HCT116 (cell line): ENCODE data around the gene LFNG. TPM values are rescaled to one million over a fixed set of nuclear protein-coding genes. Genes with fewer than 3 reads are reported as not detected.

Experiments used
- ATAC-seq: fragments of 200-7000 bp; cut with Tn5 transposase; 2 replicates; pipeline ENCODE4 v1.9.1; 2020; ENCODE audit warnings: mild to moderate bottlenecking, moderate library complexity
- BruUV-seq: library from RNA; stranded (reverse); fragments of 400-500 nt; replicated peaks from 2 replicates; lab custom pipeline; 2021; lab: Mats Ljungman, UMichigan
- CTCF ChIA-PET: fragments of 300-600 bp; sonication (Branson Sonifier 250); formaldehyde crosslinking; loops from one replicate; lab custom pipeline; 2021; ENCODE audit warnings: antibody characterized with exemption; lab: Charles Lee
- POLR2A ChIA-PET: fragments of 300-600, 350-600 bp; sonication (Branson Sonifier 250); formaldehyde crosslinking; loops from one replicate; lab custom pipeline; 2021; ENCODE audit warnings: antibody characterized with exemption; lab: Charles Lee
- RAD21 ChIA-PET, 2 experiments: fragments of 300-600 bp; sonication (Branson Sonifier 250); formaldehyde crosslinking; loops; one replicate each; lab custom pipeline; 2023; ENCODE audit warnings: low total read pairs in 2 of 2; ENCODE audit not compliant: uncharacterized antibody in 2 of 2, unreplicated experiment in 2 of 2, low non-redundant PET in 1 of 2; lab: Charles Lee
- DNase-seq: peaks from one replicate; pipeline ENCODE4 v3.0.0-alpha.2; 2010; ENCODE audit warnings: low read depth, low spot score
- H2AFZ ChIP-seq: fragments of 200-600 bp; shearing (Covaris generic), sonication (generic); 2 replicates; pipeline ENCODE4 v1.6.1; 2017; ENCODE audit warnings: low read depth, mixed run types, mixed read lengths, antibody characterized with exemption, low read length; ENCODE audit not compliant: poor library complexity, severe bottlenecking
- H3K27ac ChIP-seq: 2 replicates; pipeline ENCODE4 v1.5.1; 2012; ENCODE audit warnings: low read depth, low read length
- H3K27me3 ChIP-seq: fragments of 200-600 bp; sonication (generic); 2 replicates; pipeline ENCODE4 v1.6.1; 2016; ENCODE audit warnings: mixed run types, low read length, mixed read lengths; ENCODE audit not compliant: insufficient read depth
- H3K36me3 ChIP-seq, 2 experiments: fragments of 200-500 bp in 1 of 2; fragments of 200-600 bp in 1 of 2; sonication (Bioruptor generic) in 1 of 2; sonication (generic) in 1 of 2; 2 replicates each; pipeline versions ENCODE4 v1.5.1 to v1.6.1; 2014 to 2016; ENCODE audit warnings: low read length in 2 of 2, inconsistent platforms in 1 of 2, mixed read lengths in 1 of 2, mixed run types in 1 of 2; ENCODE audit not compliant: insufficient read depth in 2 of 2, control insufficient read depth in 1 of 2
- H3K4me1 ChIP-seq, 2 experiments: fragments of 200-600 bp in 1 of 2; sonication (generic) in 1 of 2; 2 replicates each; pipeline versions ENCODE4 v1.5.1 to v1.6.1; 2012 to 2017; ENCODE audit warnings: low read length in 2 of 2, inconsistent platforms in 1 of 2, mild to moderate bottlenecking in 1 of 2, mixed read lengths in 1 of 2, mixed run types in 1 of 2, moderate library complexity in 1 of 2; ENCODE audit not compliant: insufficient read depth in 2 of 2, control insufficient read depth in 1 of 2
- H3K4me2 ChIP-seq: fragments of 200-600 bp; sonication (generic); 2 replicates; pipeline ENCODE4 v1.6.1; 2017; ENCODE audit warnings: mixed run types, low read length, mixed read lengths
- H3K4me3 ChIP-seq, 2 experiments: fragments of 200-600 bp in 1 of 2; sonication (generic) in 1 of 2; replicated peaks in 1 of 2; 2 replicates each; pipeline ENCODE4 v1.5.1; 2011 to 2016; ENCODE audit warnings: low read length in 2 of 2, control low read depth in 1 of 2, low read depth in 1 of 2, mild to moderate bottlenecking in 1 of 2, mixed read lengths in 1 of 2, mixed run types in 1 of 2
- H3K79me2 ChIP-seq: fragments of 200-600 bp; sonication (generic); 2 replicates; pipeline ENCODE4 v1.6.1; 2017; ENCODE audit warnings: mild to moderate bottlenecking, mixed run types, low read length, moderate library complexity, mixed read lengths; ENCODE audit not compliant: insufficient read depth
- H3K9ac ChIP-seq: fragments of 200-600 bp; sonication (generic); 2 replicates; pipeline ENCODE4 v1.6.1; 2016; ENCODE audit warnings: low read length, mixed read lengths
- H3K9me2 ChIP-seq: fragments of 200-600 bp; sonication (generic), shearing (Covaris generic); 2 replicates; pipeline ENCODE4 v1.6.1; 2017; ENCODE audit warnings: mixed run types, mild to moderate bottlenecking, moderate library complexity; ENCODE audit not compliant: insufficient read depth
- H3K9me3 ChIP-seq, 2 experiments: fragments of 200-500 bp in 1 of 2; fragments of 200-600 bp in 1 of 2; sonication (Bioruptor generic) in 1 of 2; sonication (generic) in 1 of 2; 2 replicates each; pipeline ENCODE4 v1.6.1; 2014 to 2017; ENCODE audit warnings: low read length in 2 of 2, mixed read lengths in 2 of 2, inconsistent platforms in 1 of 2, low read depth in 1 of 2, mild to moderate bottlenecking in 1 of 2, mixed run types in 1 of 2, moderate library complexity in 1 of 2; ENCODE audit not compliant: control insufficient read depth in 1 of 2, insufficient read depth in 1 of 2
- H4K20me1 ChIP-seq: fragments of 200-600 bp; sonication (generic), shearing (Covaris generic); 2 replicates; pipeline ENCODE4 v1.6.1; 2017; ENCODE audit warnings: mixed run types, mild to moderate bottlenecking, moderate library complexity; ENCODE audit not compliant: insufficient read depth
- CEBPB ChIP-seq: IDR thresholded peaks from 2 replicates; pipeline ENCODE4 v1.6.1; 2012; ENCODE audit warnings: low read depth
- CTCF ChIP-seq, 3 experiments: fragments of 200-600 bp in 1 of 3; sonication (generic) in 1 of 3; IDR thresholded peaks in 2 of 3; conservative IDR thresholded peaks in 1 of 3; 2 replicates each; pipeline ENCODE4 v1.5.1; 2012 to 2017; ENCODE audit warnings: low read depth in 2 of 3, low read length in 2 of 3, antibody characterized with exemption in 1 of 3, borderline replicate concordance in 1 of 3, control low read depth in 1 of 3, mild to moderate bottlenecking in 1 of 3, mixed read lengths in 1 of 3, mixed run types in 1 of 3, moderate library complexity in 1 of 3; ENCODE audit not compliant: insufficient read depth in 1 of 3
- EGR1 ChIP-seq: IDR thresholded peaks from 2 replicates; pipeline ENCODE4 v1.6.1; 2012; ENCODE audit warnings: low read depth
- ELF1 ChIP-seq: IDR thresholded peaks from 2 replicates; pipeline ENCODE4 v1.6.1; 2012; ENCODE audit warnings: low read depth, borderline replicate concordance
- EZH2 ChIP-seq: fragments of 200-600 bp; sonication (generic); IDR thresholded peaks from 2 replicates; pipeline ENCODE4 v1.6.1; 2017; ENCODE audit warnings: antibody characterized with exemption, mixed run types
- FOSL1 ChIP-seq: IDR thresholded peaks from 2 replicates; pipeline ENCODE4 v1.6.1; 2012; ENCODE audit warnings: low read depth
- POLR2AphosphoS5 ChIP-seq: IDR thresholded peaks from 2 replicates; pipeline ENCODE4 v1.6.1; 2011; ENCODE audit warnings: mild to moderate bottlenecking, low read depth, low read length, moderate library complexity
- RAD21 ChIP-seq: IDR thresholded peaks from 2 replicates; pipeline ENCODE4 v1.6.1; 2012; ENCODE audit warnings: low read depth, mild to moderate bottlenecking
- REST ChIP-seq: IDR thresholded peaks from 2 replicates; pipeline ENCODE4 v1.6.1; 2012; ENCODE audit warnings: low read depth
- SIN3A ChIP-seq: IDR thresholded peaks from 2 replicates; pipeline ENCODE4 v1.6.1; 2012; ENCODE audit warnings: low read depth
- SP1 ChIP-seq: IDR thresholded peaks from 2 replicates; pipeline ENCODE4 v1.6.1; 2012; ENCODE audit warnings: low read depth
- YY1 ChIP-seq: IDR thresholded peaks from 2 replicates; pipeline ENCODE4 v1.6.1; 2011; ENCODE audit warnings: low read length, low read depth, moderate library complexity, mild to moderate bottlenecking; ENCODE audit not compliant: insufficient replicate concordance; ENCODE audit errors: extremely low read depth
- ZNF274 ChIP-seq: fragments of 200-500 bp; sonication (Bioruptor generic); IDR thresholded peaks from 2 replicates; pipeline ENCODE4 v1.6.1; 2014; ENCODE audit warnings: mild to moderate bottlenecking, low read depth, low read length, inconsistent platforms
- intact Hi-C: fragments of 100-400 bp; cut with micrococcal nuclease; formaldehyde crosslinking; loops from 2 replicates; pipeline ENCODE4 v1.10.0; 2022
- total RNA-seq: library from RNA; stranded (reverse); gene quantifications from one replicate; pipeline ENCODE4 v1.2.1, GENCODE V29; 2021; ENCODE audit not compliant: unreplicated experiment
- TF ChIP-seq, protein P1 (sequence below): IDR thresholded peaks from 2 replicates; pipeline ENCODE4 v1.6.1; 2011; ENCODE audit warnings: mild to moderate bottlenecking, low read length, moderate library complexity; ENCODE audit not compliant: insufficient replicate concordance; ENCODE audit errors: extremely low read depth
- TF ChIP-seq, protein P2 (sequence below): IDR thresholded peaks from 2 replicates; pipeline ENCODE4 v1.6.1; 2012

Gene LFNG
- total RNA-seq, 1 experiment from 2014 or later = 14.3 TPM

- Histone ChIP-seq H3K36me3 (peaks cover 11 to 15% of the 10 kb centered on the region in 2 experiments; a peak in 3 of 4 replicates), H3K4me1 (no peaks in the 10 kb centered on the region), H3K9me2 (no peaks in the 10 kb centered on the region), H3K27ac (no peak overlapping the region), H3K9me3 (no peaks in the 10 kb centered on the region), H2AFZ (no peak overlapping the region), H3K27me3 (no peaks in the 10 kb centered on the region), H4K20me1 (no peaks in the 10 kb centered on the region), H3K4me3 (no peak overlapping the region), H3K9ac (no peak overlapping the region), H3K4me2 (no peak overlapping the region), H3K79me2 (no peaks in the 10 kb centered on the region)
- POLR2A ChIA-PET = no interaction called here
- TF ChIP-seq, protein P1, sequence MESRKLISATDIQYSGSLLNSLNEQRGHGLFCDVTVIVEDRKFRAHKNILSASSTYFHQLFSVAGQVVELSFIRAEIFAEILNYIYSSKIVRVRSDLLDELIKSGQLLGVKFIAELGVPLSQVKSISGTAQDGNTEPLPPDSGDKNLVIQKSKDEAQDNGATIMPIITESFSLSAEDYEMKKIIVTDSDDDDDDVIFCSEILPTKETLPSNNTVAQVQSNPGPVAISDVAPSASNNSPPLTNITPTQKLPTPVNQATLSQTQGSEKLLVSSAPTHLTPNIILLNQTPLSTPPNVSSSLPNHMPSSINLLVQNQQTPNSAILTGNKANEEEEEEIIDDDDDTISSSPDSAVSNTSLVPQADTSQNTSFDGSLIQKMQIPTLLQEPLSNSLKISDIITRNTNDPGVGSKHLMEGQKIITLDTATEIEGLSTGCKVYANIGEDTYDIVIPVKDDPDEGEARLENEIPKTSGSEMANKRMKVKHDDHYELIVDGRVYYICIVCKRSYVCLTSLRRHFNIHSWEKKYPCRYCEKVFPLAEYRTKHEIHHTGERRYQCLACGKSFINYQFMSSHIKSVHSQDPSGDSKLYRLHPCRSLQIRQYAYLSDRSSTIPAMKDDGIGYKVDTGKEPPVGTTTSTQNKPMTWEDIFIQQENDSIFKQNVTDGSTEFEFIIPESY = no peak
- TF ChIP-seq CTCF (IDR thresholded peaks at IDR 0.05 in 2 of 3, conservative IDR thresholded peaks at IDR 0.05 in 1 of 3; ENCODE audit: borderline replicate concordance in 1 of 3, insufficient read depth in 1 of 3, low read depth in 2 of 3, low read length in 2 of 3) (no peak), EZH2 (no peak), EGR1 (no peak), REST (no peak), POLR2AphosphoS5 (no peak), CEBPB (no peak), ZNF274 (no peak), SP1 (no peak), SIN3A (no peak), ELF1 (no peak), FOSL1 (no peak), YY1 (no peak), RAD21 (no peak)
- TF ChIP-seq, protein P2, sequence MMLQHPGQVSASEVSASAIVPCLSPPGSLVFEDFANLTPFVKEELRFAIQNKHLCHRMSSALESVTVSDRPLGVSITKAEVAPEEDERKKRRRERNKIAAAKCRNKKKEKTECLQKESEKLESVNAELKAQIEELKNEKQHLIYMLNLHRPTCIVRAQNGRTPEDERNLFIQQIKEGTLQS = no peak
- BruUV-seq = no TSS peak
- no peak for DNase-seq
- intact Hi-C loops = no loop called here
- no peak for ATAC-seq
- CTCF ChIA-PET = no interaction called here
- RAD21 ChIA-PET = interaction anchor here in 1 of 2 experiments (0.6 kb wide), 1 partner anchor 859 kb away, joined by 4 read pairs; no protein-coding TSS in a partner anchor
Measured at GRCh38 chr7:2540641-2541051, 21.1 kb downstream of the LFNG start.
